HG03439 (cell line): ENCODE measurements around the gene JARID2.

Experiments
- ATAC-seq: cut with Tn5 transposase; IDR thresholded peaks from one replicate; pipeline ENCODE4 v1.9.1; 2021; ENCODE audit warnings: mild to moderate bottlenecking, moderate library complexity; ENCODE audit not compliant: unreplicated experiment

The JARID2 gene

GRCh38 chr6:15433511-15433861 lies 187.6 kb downstream of the JARID2 start:
- no peak for ATAC-seq

GRCh38 chr6:15434263-15434662 lies 188.4 kb downstream of the JARID2 start:
- no peak for ATAC-seq

GRCh38 chr6:15434823-15435380 lies 189.0 kb downstream of the JARID2 start:
- ATAC-seq, result no peak

GRCh38 chr6:15435468-15435867 lies 189.6 kb downstream of the JARID2 start:
- ATAC-seq, result no peak

GRCh38 chr6:15436451-15436850 lies 190.6 kb downstream of the JARID2 start:
- ATAC-seq, result no peak

- no peak for ATAC-seq
These were observed 191.3 kb downstream of the JARID2 start for GRCh38 chr6:15437090-15437635.

GRCh38 chr6:15439410-15440025 lies 193.6 kb downstream of the JARID2 start:
- no peak for ATAC-seq

- ATAC-seq, result no peak
These were observed 194.2 kb downstream of the JARID2 start for GRCh38 chr6:15440040-15440439.

- ATAC-seq, result no peak
These were observed 195.5 kb downstream of the JARID2 start for GRCh38 chr6:15441215-15441868.

- no peak for ATAC-seq
These were observed 196.1 kb downstream of the JARID2 start for GRCh38 chr6:15441981-15442380.

GRCh38 chr6:15442467-15442866 lies 196.6 kb downstream of the JARID2 start:
- no peak for ATAC-seq

- no peak for ATAC-seq
These were observed 197.4 kb downstream of the JARID2 start for GRCh38 chr6:15443119-15443830.

GRCh38 chr6:15444081-15444731 lies 198.3 kb downstream of the JARID2 start:
- ATAC-seq, result no peak

- no peak for ATAC-seq
These were observed 199.0 kb downstream of the JARID2 start for GRCh38 chr6:15444881-15445280.

- no peak for ATAC-seq
These were observed 201.8 kb downstream of the JARID2 start for GRCh38 chr6:15447546-15448267.

GRCh38 chr6:15449011-15449410 lies 203.1 kb downstream of the JARID2 start:
- ATAC-seq, result no peak

- no peak for ATAC-seq
These were observed 205.9 kb downstream of the JARID2 start for GRCh38 chr6:15451738-15452137.

- ATAC-seq, result no peak
These were observed 206.5 kb downstream of the JARID2 start for GRCh38 chr6:15452182-15452941.

GRCh38 chr6:15453186-15453585 lies 207.3 kb downstream of the JARID2 start:
- no peak for ATAC-seq

- no peak for ATAC-seq
These were observed 207.8 kb downstream of the JARID2 start for GRCh38 chr6:15453622-15454021.
